Fibroblast of skin of left quadriceps (primary cell): ENCODE measurements around the gene COL18A1.
"Not testable (repeated sequence)": the region's sequence is repeated elsewhere in the genome, so short reads cannot be mapped to it uniquely, and the experiment has no call there.

Experiments used
- DNase-seq, 2 experiments: peaks; one replicate each; pipeline ENCODE4 v3.0.0-alpha.2; 2013; ENCODE audit warnings: low read depth in 2 of 2

The COL18A1 gene

GRCh38 chr21:45441431-45442255 is 36.7 kb downstream of the COL18A1 start:
- no peak for DNase-seq

- no peak for DNase-seq
These were observed 37.3 kb downstream of the COL18A1 start for GRCh38 chr21:45442276-45442675.

- not testable (repeated sequence) for DNase-seq
These were observed 38.0 kb downstream of the COL18A1 start for GRCh38 chr21:45442686-45443594.

- no peak for DNase-seq
These were observed 38.7 kb downstream of the COL18A1 start for GRCh38 chr21:45443595-45444181.

GRCh38 chr21:45444385-45444784 is 39.4 kb downstream of the COL18A1 start:
- DNase-seq = no peak

GRCh38 chr21:45445369-45445768 is 40.4 kb downstream of the COL18A1 start:
- no peak for DNase-seq

- DNase-seq = no peak
These were observed 42.9 kb downstream of the COL18A1 start for GRCh38 chr21:45447821-45448220.

GRCh38 chr21:45448283-45448809 is 43.4 kb downstream of the COL18A1 start:
- no peak for DNase-seq

GRCh38 chr21:45448810-45449657 is 44.1 kb downstream of the COL18A1 start:
- no peak for DNase-seq

GRCh38 chr21:45449658-45450422 is 44.9 kb downstream of the COL18A1 start:
- DNase-seq = no peak

- no peak for DNase-seq
These were observed 45.6 kb downstream of the COL18A1 start for GRCh38 chr21:45450423-45451090.

- DNase-seq = no peak
These were observed 46.3 kb downstream of the COL18A1 start for GRCh38 chr21:45451091-45451740.

- DNase-seq = no peak
These were observed 46.8 kb downstream of the COL18A1 start for GRCh38 chr21:45451771-45452182.

GRCh38 chr21:45452696-45453307 is 47.8 kb downstream of the COL18A1 start:
- DNase-seq = no peak

- DNase-seq = no peak
These were observed 48.5 kb downstream of the COL18A1 start for GRCh38 chr21:45453308-45453950.

GRCh38 chr21:45454060-45454925 is 49.3 kb downstream of the COL18A1 start:
- DNase-seq = no peak

GRCh38 chr21:45454926-45455673 is 50.1 kb downstream of the COL18A1 start:
- DNase-seq = no peak
